Hair follicular keratinocyte (primary cell): ENCODE measurements around the gene GATM. TPM values are rescaled to one million over a fixed set of nuclear protein-coding genes. Genes with fewer than 3 reads are reported as not detected.

Experiments
- total RNA-seq: library from RNA; depleted of rRNA; stranded (reverse); fragments of >200 nt; gene quantifications from 2 replicates; pipeline ENCODE4 v1.2.3, GENCODE V29; 2015

Gene GATM, protein sequence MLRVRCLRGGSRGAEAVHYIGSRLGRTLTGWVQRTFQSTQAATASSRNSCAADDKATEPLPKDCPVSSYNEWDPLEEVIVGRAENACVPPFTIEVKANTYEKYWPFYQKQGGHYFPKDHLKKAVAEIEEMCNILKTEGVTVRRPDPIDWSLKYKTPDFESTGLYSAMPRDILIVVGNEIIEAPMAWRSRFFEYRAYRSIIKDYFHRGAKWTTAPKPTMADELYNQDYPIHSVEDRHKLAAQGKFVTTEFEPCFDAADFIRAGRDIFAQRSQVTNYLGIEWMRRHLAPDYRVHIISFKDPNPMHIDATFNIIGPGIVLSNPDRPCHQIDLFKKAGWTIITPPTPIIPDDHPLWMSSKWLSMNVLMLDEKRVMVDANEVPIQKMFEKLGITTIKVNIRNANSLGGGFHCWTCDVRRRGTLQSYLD
- total RNA-seq: 0.61 TPM in 1 of 2 replicates, not detected in the other

GRCh38 chr15:45378149-45378912 lies at the start of gene GATM:
Gene GATM, minus strand, starts transcription at chr15:45378544. Its CDS starts 91 bp downstream, at chr15:45378453.

Other genes starting within 250 kb of the GATM start
- gene DUOXA1, start 248.7 kb downstream of the GATM start, total RNA-seq: 16.4 and 30.6 TPM in 2 replicates
- gene DUOX1, start 248.6 kb downstream of the GATM start, total RNA-seq: 14.2 and 22.7 TPM in 2 replicates
- gene SHF, start 190.6 kb downstream of the GATM start, total RNA-seq: 0.38 and 0.78 TPM in 2 replicates
- gene SLC28A2, start 126.3 kb downstream of the GATM start, total RNA-seq: not detected in 2 replicates
- 1.7 and 4.0 TPM in 2 replicates for gene SLC30A4, start 144.2 kb upstream of the GATM start, total RNA-seq
- 28.6 and 33.6 TPM in 2 replicates for gene BLOC1S6, start 208.8 kb upstream of the GATM start, total RNA-seq